GM12874 (cell line): ENCODE measurements around the gene SNRNP200.

ENCODE experiments used
- CTCF ChIP-seq: IDR thresholded peaks from 2 replicates; pipeline ENCODE4 v1.5.1; 2011; ENCODE audit warnings: low read depth, mild to moderate bottlenecking, control low read depth, low read length, moderate library complexity; ENCODE audit not compliant: insufficient read depth

The SNRNP200 gene

GRCh38 chr2:96344011-96344410 lies 38.7 kb upstream of the SNRNP200 start:
- no peak for TF ChIP-seq CTCF

- TF ChIP-seq CTCF: no peak
Measured at GRCh38 chr2:96342085-96342484, 36.7 kb upstream of the SNRNP200 start.

- no peak for TF ChIP-seq CTCF
Measured at GRCh38 chr2:96341641-96342040, 36.3 kb upstream of the SNRNP200 start.

- TF ChIP-seq CTCF: no peak
Measured at GRCh38 chr2:96340493-96341414, 35.4 kb upstream of the SNRNP200 start.

GRCh38 chr2:96336873-96337272 lies 31.5 kb upstream of the SNRNP200 start:
- no peak for TF ChIP-seq CTCF

GRCh38 chr2:96336104-96336775 lies 30.9 kb upstream of the SNRNP200 start:
- no peak for TF ChIP-seq CTCF

GRCh38 chr2:96333708-96334107 lies 28.4 kb upstream of the SNRNP200 start:
- no peak for TF ChIP-seq CTCF
